SK-N-SH treated with all-trans-retinoic acid at 6 μM for 48 hours (cell line): ENCODE data around the gene ARID5B.

Source experiments
- ATAC-seq: fragments of 200-7000 bp; cut with Tn5 transposase; 3 replicates; pipeline ENCODE4 v1.9.1; 2020; ENCODE audit warnings: mild to moderate bottlenecking, moderate library complexity
- BACH2 ChIP-seq: fragments of 250-450 bp; sonication (Bioruptor Pico); IDR thresholded peaks from 2 replicates; pipeline ENCODE4 v1.9.0; 2021; ENCODE audit warnings: mild to moderate bottlenecking, borderline replicate concordance
- CREB5 ChIP-seq: fragments of 250-450 bp; sonication (Bioruptor Pico); IDR thresholded peaks from 2 replicates; pipeline ENCODE4 v1.5.1; 2020; ENCODE audit warnings: low read depth, mild to moderate bottlenecking, moderate library complexity
- CSDC2 ChIP-seq: fragments of 250-450 bp; sonication (Bioruptor Pico); IDR thresholded peaks from 2 replicates; pipeline ENCODE4 v1.5.0; 2020; ENCODE audit warnings: mild to moderate bottlenecking, moderate library complexity
- CSRNP3 ChIP-seq: fragments of 250-450 bp; sonication (Bioruptor Pico); IDR thresholded peaks from 2 replicates; pipeline ENCODE4 v1.5.1; 2021; ENCODE audit warnings: mild to moderate bottlenecking, moderate library complexity
- ESRRG ChIP-seq: fragments of 250-450 bp; sonication (Bioruptor Pico); IDR thresholded peaks from 2 replicates; pipeline ENCODE4 v1.6.1; 2021; ENCODE audit warnings: mild to moderate bottlenecking
- ISL1 ChIP-seq: fragments of 250-450 bp; sonication (Bioruptor Pico); IDR thresholded peaks from 2 replicates; pipeline ENCODE4 v2.1.2; 2022; ENCODE audit warnings: mild to moderate bottlenecking, moderate library complexity
- OSR1 ChIP-seq: fragments of 250-450 bp; sonication (Bioruptor Pico); IDR thresholded peaks from 2 replicates; pipeline ENCODE4 v1.8.0; 2022; ENCODE audit warnings: moderate library complexity, mild to moderate bottlenecking, inconsistent platforms
- POU6F1 ChIP-seq: fragments of 250-450 bp; sonication (Bioruptor Pico); IDR thresholded peaks from 2 replicates; pipeline ENCODE4 v1.8.0; 2021; ENCODE audit warnings: low read depth, mild to moderate bottlenecking, moderate library complexity, borderline replicate concordance
- RARB ChIP-seq: fragments of 250-450 bp; sonication (Bioruptor Pico); IDR thresholded peaks from 2 replicates; pipeline ENCODE4 v1.8.0; 2021; ENCODE audit warnings: mild to moderate bottlenecking, moderate library complexity
- SNAI2 ChIP-seq: fragments of 250-450 bp; sonication (Bioruptor Pico); IDR thresholded peaks from 2 replicates; pipeline ENCODE4 v1.5.0; 2020; ENCODE audit warnings: mild to moderate bottlenecking, moderate library complexity
- TCF4 ChIP-seq: fragments of 250-450 bp; sonication (Bioruptor Pico); IDR thresholded peaks from 2 replicates; pipeline ENCODE4 v1.8.0; 2021; ENCODE audit warnings: mild to moderate bottlenecking, moderate library complexity, borderline replicate concordance
- TOX ChIP-seq: fragments of 250-450 bp; sonication (Bioruptor Pico); IDR thresholded peaks from 2 replicates; pipeline ENCODE4 v1.8.0; 2021; ENCODE audit warnings: mild to moderate bottlenecking, moderate library complexity, borderline replicate concordance
- TSHZ2 ChIP-seq: fragments of 250-450 bp; sonication (Bioruptor Pico); IDR thresholded peaks from 2 replicates; pipeline ENCODE4 v1.5.0; 2020; ENCODE audit warnings: mild to moderate bottlenecking, moderate library complexity
- ZFP3 ChIP-seq: fragments of 250-450 bp; sonication (Bioruptor Pico); IDR thresholded peaks from 2 replicates; pipeline ENCODE4 v1.5.0; 2020; ENCODE audit warnings: mild to moderate bottlenecking, moderate library complexity
- ZFP30 ChIP-seq: fragments of 450-650 bp; formaldehyde crosslinking; IDR thresholded peaks from 2 replicates; pipeline ENCODE4 v1.5.0; 2022; ENCODE audit warnings: mild to moderate bottlenecking, moderate library complexity
- ZNF70 ChIP-seq: fragments of 450-650 bp; formaldehyde crosslinking; IDR thresholded peaks from 2 replicates; pipeline ENCODE4 v1.5.0; 2020; ENCODE audit warnings: mild to moderate bottlenecking, moderate library complexity

The ARID5B gene

GRCh38 chr10:62058896-62059216 is 157.4 kb downstream of the ARID5B start:
- ATAC-seq, result no peak
- TF ChIP-seq RARB (CRISPR knock-in tag) (no peak), ZFP3 (CRISPR knock-in tag) (no peak), TCF4 (CRISPR knock-in tag) (no peak), ISL1 (CRISPR knock-in tag) (no peak), ZFP30 (no peak), CREB5 (no peak)

- ATAC-seq, result peak; percentile 36
- TF ChIP-seq ZNF70 (CRISPR knock-in tag) (no peak), TOX (CRISPR knock-in tag) (peak; percentile 70), ESRRG (no peak), ZFP30 (no peak), ISL1 (CRISPR knock-in tag) (peak; percentile 74), CSDC2 (no peak)
These were observed 157.9 kb downstream of the ARID5B start for GRCh38 chr10:62059217-62059920.

- no peak for TF ChIP-seq POU6F1 (CRISPR knock-in tag)
- TF ChIP-seq SNAI2, result no peak
These were observed 160.5 kb downstream of the ARID5B start for GRCh38 chr10:62062028-62062427.

GRCh38 chr10:62062752-62063512 is 161.4 kb downstream of the ARID5B start:
- TF ChIP-seq BACH2 (CRISPR knock-in tag) (no peak), SNAI2 (no peak), CSRNP3 (CRISPR knock-in tag) (no peak), POU6F1 (CRISPR knock-in tag) (no peak), TOX (CRISPR knock-in tag) (no peak), RARB (CRISPR knock-in tag) (no peak), OSR1 (no peak), TSHZ2 (CRISPR knock-in tag) (no peak)
- TF ChIP-seq, all 23 proteins: peak for 0
- peak; percentile 17 for ATAC-seq

More at GRCh38 chr10:62062028-62062427, 160.5 kb downstream of the ARID5B start:
- ATAC-seq, result no peak
